Left lung (tissue), 10 donors: ENCODE measurements around the gene FRMD5. TPM values are rescaled to one million over a fixed set of nuclear protein-coding genes. Genes with fewer than 3 reads are reported as not detected.

Experiments
- ATAC-seq: fragments of 200-7000 bp; cut with Tn5 transposase; one replicate; pipeline ENCODE4 v1.9.1; 2020; ENCODE audit warnings: moderate library complexity
- DNase-seq, 4 donors: peaks; one replicate each; pipeline ENCODE4 v3.0.0-alpha.2; 2013 to 2020
- H3K27ac ChIP-seq, 2 donors: fragments of 200-600 bp; sonication (generic) in 1 of 2; one replicate each; pipeline versions ENCODE4 v1.5.0 to v1.8.0; 2020 to 2021
- H3K27me3 ChIP-seq, 2 donors: fragments of 200-600 bp; sonication (generic) in 1 of 2; one replicate each; pipeline versions ENCODE4 v1.5.0 to v1.8.0; 2020 to 2021
- H3K36me3 ChIP-seq, 2 donors: fragments of 200-600 bp; sonication (generic) in 1 of 2; one replicate each; pipeline versions ENCODE4 v1.5.0 to v1.8.0; 2020 to 2021
- H3K4me1 ChIP-seq, 2 donors: fragments of 200-600 bp; one replicate each; pipeline ENCODE4 v1.8.0; 2021
- H3K4me3 ChIP-seq, 2 donors: fragments of 200-600 bp; sonication (generic) in 1 of 2; one replicate each; pipeline versions ENCODE4 v1.5.0 to v1.8.0; 2020 to 2021; ENCODE audit warnings: mild to moderate bottlenecking in 1 of 2
- H3K9me3 ChIP-seq, 2 donors: fragments of 200-600 bp; sonication (generic) in 1 of 2; one replicate each; pipeline versions ENCODE4 v1.5.0 to v1.8.0; 2020 to 2021
- intact Hi-C, 2 donors: fragments of 100-400 bp; cut with DNase I; formaldehyde crosslinking; loops; one replicate each; pipeline versions ENCODE4 v1.11.2 to v1.14.2; 2022
- polyA plus RNA-seq, 6 donors: library from polyadenylated mRNA; unstranded; fragments of 120-200 nt; gene quantifications; one replicate each; pipeline ENCODE4 v1.2.1, GENCODE V29; 2013; ENCODE audit not compliant: insufficient read length in 6 of 6
- total RNA-seq, 2 donors: library from RNA; stranded (reverse); fragmentation: NEBNext Ultra II Directional; extraction: Animal tissue kit (Norgen Biotek cat#: 25700); gene quantifications; one replicate each; pipeline ENCODE4 v1.2.1, GENCODE V29; 2021
- TF ChIP-seq, protein P1 (sequence below), 2 donors: fragments of 200-600 bp; sonication (generic) in 1 of 2; IDR thresholded peaks; one replicate each; pipeline versions ENCODE4 v1.5.0 to v1.8.0; 2021; ENCODE audit warnings: antibody characterized with exemption in 2 of 2
- donor health status: DM: no; HTN: yes; CAD: no.
- donor health status: DM: no; HTN: no; CAD: no.

The FRMD5 gene
- total and polyA plus RNA-seq, 8 donors, result 1.5 to 4.4 (median 2.3) TPM

DNA sequence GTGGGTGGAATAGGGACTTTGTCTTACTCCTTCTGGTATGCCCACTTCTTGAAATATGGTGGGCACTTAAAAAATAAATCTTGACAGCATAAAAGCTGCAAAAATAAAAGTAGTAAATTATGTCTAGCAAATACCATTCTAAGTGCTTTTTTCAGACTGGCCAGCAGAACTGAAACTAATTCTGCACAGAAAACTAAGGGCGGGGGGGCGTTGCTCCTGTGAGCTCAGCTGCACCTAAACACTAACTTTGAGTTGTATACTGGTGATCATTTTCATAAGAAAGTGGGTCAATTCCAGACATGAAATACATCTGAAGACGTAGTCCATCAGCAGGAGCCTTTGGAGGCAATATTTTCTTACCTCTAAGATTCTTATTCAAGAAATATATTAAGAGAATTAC lies 253.5 kb downstream of the FRMD5 start:
- peaks cover 0 to 8% of the 10 kb centered on the region in 2 donors for H3K27me3 ChIP-seq
- H3K36me3 ChIP-seq, result no peaks in the 10 kb centered on the region
- H3K4me3 ChIP-seq, result no peak overlapping the region
- no peak for ATAC-seq
- no peaks in the 10 kb centered on the region for H3K9me3 ChIP-seq
- H3K27ac ChIP-seq, result no peak overlapping the region
- TF ChIP-seq, protein P1, sequence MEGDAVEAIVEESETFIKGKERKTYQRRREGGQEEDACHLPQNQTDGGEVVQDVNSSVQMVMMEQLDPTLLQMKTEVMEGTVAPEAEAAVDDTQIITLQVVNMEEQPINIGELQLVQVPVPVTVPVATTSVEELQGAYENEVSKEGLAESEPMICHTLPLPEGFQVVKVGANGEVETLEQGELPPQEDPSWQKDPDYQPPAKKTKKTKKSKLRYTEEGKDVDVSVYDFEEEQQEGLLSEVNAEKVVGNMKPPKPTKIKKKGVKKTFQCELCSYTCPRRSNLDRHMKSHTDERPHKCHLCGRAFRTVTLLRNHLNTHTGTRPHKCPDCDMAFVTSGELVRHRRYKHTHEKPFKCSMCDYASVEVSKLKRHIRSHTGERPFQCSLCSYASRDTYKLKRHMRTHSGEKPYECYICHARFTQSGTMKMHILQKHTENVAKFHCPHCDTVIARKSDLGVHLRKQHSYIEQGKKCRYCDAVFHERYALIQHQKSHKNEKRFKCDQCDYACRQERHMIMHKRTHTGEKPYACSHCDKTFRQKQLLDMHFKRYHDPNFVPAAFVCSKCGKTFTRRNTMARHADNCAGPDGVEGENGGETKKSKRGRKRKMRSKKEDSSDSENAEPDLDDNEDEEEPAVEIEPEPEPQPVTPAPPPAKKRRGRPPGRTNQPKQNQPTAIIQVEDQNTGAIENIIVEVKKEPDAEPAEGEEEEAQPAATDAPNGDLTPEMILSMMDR (IDR thresholded peaks at IDR 0.05), result no peak
- no peak for DNase-seq
- intact Hi-C loops, result no loop called here
- no peaks in the 10 kb centered on the region for H3K4me1 ChIP-seq

DNA sequence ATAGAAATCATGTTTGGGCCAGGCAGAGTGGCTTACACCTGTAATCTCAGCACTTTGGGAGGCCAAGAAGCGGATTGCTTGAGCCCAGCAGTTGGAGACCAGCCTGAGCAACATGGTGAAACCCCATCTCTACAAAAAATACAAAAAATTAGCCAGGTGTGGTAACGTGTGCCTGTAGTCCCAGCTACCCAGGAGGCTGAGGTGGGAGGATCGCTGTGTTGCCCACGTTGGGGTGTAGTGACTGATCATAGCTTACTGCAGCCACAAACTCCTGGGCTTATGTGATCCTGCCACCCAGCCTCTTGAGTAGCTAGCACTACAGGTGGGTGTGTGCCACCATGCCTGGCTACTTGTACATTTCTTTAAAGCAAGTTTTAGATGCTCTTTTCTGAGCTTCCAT lies 254.0 kb downstream of the FRMD5 start:
- no peaks in the 10 kb centered on the region for H3K9me3 ChIP-seq
- H3K36me3 ChIP-seq, result no peaks in the 10 kb centered on the region
- DNase-seq (no peak), ATAC-seq (no peak)
- H3K4me3 ChIP-seq, result no peak overlapping the region
- peaks cover 0 to 8% of the 10 kb centered on the region in 2 donors for H3K27me3 ChIP-seq
- H3K4me1 ChIP-seq, result no peaks in the 10 kb centered on the region
- TF ChIP-seq, protein P1 (IDR thresholded peaks at IDR 0.05), result no peak
- intact Hi-C loops, result no loop called here
- H3K27ac ChIP-seq, result no peak overlapping the region

DNA sequence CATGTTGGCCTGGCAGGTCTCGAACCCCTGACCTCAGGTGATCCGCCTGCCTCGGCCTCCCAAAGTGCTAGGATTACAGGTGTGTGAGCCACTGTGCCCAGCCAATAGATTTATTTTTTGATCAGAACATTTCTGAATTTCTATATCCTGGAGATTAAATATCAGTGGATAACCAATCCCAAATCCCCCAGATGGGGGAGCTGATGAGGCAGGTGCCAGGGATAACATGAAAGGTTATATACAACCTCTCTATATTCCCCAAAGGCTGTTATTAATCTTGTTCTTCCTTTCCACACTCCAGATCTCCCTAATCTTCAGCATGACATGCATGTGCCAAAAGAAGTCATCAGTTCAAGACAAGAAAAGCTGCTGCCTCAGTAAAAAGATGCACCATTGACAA lies 256.0 kb downstream of the FRMD5 start:
- Histone ChIP-seq H3K27ac (no peak overlapping the region), H3K9me3 (no peaks in the 10 kb centered on the region), H3K27me3 (peaks cover 0 to 12% of the 10 kb centered on the region in 2 donors), H3K36me3 (no peaks in the 10 kb centered on the region), H3K4me3 (no peak overlapping the region), H3K4me1 (no peaks in the 10 kb centered on the region)
- TF ChIP-seq, protein P1 (IDR thresholded peaks at IDR 0.05), result peak in 1 of 2 donors; percentile 13
- ATAC-seq (peak; percentile 32), DNase-seq (no peak)
- intact Hi-C loops, result no loop called here

DNA sequence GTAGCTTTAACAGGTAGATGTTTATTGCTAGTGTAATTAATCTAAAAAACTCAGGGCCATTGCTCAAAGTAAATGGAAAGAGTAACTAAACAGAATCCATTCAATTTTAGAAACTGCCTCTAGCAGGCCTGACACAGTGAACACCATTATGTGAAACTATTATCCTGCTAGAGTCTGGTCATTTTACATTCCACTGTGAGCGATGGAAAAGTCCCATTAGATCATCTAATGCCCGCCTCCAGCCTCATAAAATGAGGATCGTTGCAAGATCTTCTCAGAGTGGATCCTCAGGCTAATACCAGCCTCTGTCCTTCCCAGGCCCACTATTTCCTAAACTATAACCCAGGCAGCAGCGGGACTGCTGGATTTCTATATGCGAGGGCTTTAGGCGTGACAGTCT lies 260.6 kb downstream of the FRMD5 start:
- H3K4me3 ChIP-seq, result no peak overlapping the region
- intact Hi-C loops, result no loop called here
- H3K4me1 ChIP-seq, result no peaks in the 10 kb centered on the region
- TF ChIP-seq, protein P1 (IDR thresholded peaks at IDR 0.05), result no peak
- DNase-seq (no peak), ATAC-seq (no peak)
- H3K9me3 ChIP-seq, result no peaks in the 10 kb centered on the region
- H3K27me3 ChIP-seq, result peaks cover 0 to 31% of the 10 kb centered on the region in 2 donors
- no peak overlapping the region for H3K27ac ChIP-seq
- H3K36me3 ChIP-seq, result no peaks in the 10 kb centered on the region

DNA sequence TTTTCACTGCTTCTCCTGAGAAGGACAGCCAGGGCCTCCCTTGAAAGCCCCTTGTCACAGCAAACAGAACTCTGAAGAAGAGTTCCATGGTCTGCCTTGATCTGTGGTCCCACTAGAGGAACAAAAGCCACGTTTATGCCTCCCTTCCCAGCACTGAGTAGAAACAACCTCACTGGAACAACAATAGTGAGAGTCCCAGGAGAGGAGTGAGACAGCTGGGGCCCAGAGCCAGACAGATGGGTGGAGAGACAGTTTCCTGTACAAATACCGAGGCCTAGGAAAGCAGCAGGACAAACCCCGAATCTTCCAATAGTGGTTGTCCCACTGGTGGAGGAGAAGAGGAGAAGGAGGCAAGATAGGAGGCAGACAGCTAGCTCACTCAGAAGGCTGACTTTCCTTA lies 262.2 kb downstream of the FRMD5 start:
- TF ChIP-seq, protein P1 (IDR thresholded peaks at IDR 0.05), result no peak
- Histone ChIP-seq H3K4me1 (no peaks in the 10 kb centered on the region), H3K27me3 (peaks cover 0 to 31% of the 10 kb centered on the region in 2 donors), H3K27ac (no peak overlapping the region), H3K36me3 (no peaks in the 10 kb centered on the region), H3K4me3 (no peak overlapping the region), H3K9me3 (no peaks in the 10 kb centered on the region)
- intact Hi-C loops, result no loop called here
- DNase-seq (no peak), ATAC-seq (no peak)
